GM12878 (cell line): ENCODE measurements around the gene PMF1.

Experiments used
- MTA2 ChIP-seq: fragments of 450-650 bp; IDR thresholded peaks from 2 replicates; pipeline ENCODE4 v1.6.1; 2016; ENCODE audit warnings: low read depth, mild to moderate bottlenecking, moderate library complexity
- RBBP5 ChIP-seq: fragments of 200-600 bp; sonication (generic); conservative IDR thresholded peaks from 2 replicates; pipeline ENCODE4 v1.6.1; 2016
- SREBF2 ChIP-seq: IDR thresholded peaks from 2 replicates; pipeline ENCODE4 v1.6.1; 2012; ENCODE audit warnings: mild to moderate bottlenecking, low read length
- SUZ12 ChIP-seq: fragments of 200-600 bp; sonication (generic); IDR thresholded peaks from one replicate; pipeline ENCODE4 v1.6.1; 2018; ENCODE audit warnings: antibody characterized with exemption, mild to moderate bottlenecking; ENCODE audit not compliant: unreplicated experiment
- USF2 ChIP-seq: IDR thresholded peaks from 2 replicates; pipeline ENCODE4 v1.6.1; 2011; ENCODE audit warnings: low read depth, low read length, improper control_type of control experiment, borderline replicate concordance
- ZBTB40 ChIP-seq: fragments of 450-650 bp; IDR thresholded peaks from 2 replicates; pipeline ENCODE4 v1.6.1; 2016; ENCODE audit warnings: mild to moderate bottlenecking, moderate library complexity, borderline replicate concordance
- TF ChIP-seq, protein P1 (sequence below), 3 experiments: IDR thresholded peaks in 2 of 3; conservative IDR thresholded peaks in 1 of 3; 2 replicates each; pipeline ENCODE4 v1.5.1; 2011; ENCODE audit warnings: low read depth in 3 of 3, low read length in 3 of 3, mild to moderate bottlenecking in 3 of 3, control low read depth in 2 of 3, moderate library complexity in 2 of 3, inconsistent platforms in 1 of 3, mixed read lengths in 1 of 3; ENCODE audit not compliant: control insufficient read depth in 2 of 3, insufficient read depth in 1 of 3; ENCODE audit errors: extremely low read depth in 1 of 3
- TF ChIP-seq, protein P2 (sequence below): IDR thresholded peaks from 2 replicates; pipeline ENCODE4 v1.6.1; 2012; ENCODE audit warnings: mild to moderate bottlenecking, low read depth, low read length

DNA sequence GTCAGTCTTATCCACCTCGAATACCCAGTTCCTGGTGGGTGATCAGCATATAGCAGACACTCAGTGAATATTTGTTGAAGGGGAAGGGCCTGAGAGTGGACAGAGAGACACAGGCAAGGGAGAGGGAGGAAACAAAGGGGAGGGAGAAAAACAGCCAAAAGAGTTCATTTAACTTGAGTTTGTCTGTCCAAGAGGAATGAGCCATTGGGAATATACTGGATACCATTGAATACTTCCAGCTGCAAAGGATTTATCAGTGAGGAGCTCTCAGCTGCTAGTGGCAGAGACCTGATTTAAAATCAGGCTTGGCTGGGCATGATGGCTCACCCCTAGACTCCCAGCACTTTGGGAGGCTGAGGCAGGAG is 17.6 kb downstream of the PMF1 start:
- TF ChIP-seq, protein P1, sequence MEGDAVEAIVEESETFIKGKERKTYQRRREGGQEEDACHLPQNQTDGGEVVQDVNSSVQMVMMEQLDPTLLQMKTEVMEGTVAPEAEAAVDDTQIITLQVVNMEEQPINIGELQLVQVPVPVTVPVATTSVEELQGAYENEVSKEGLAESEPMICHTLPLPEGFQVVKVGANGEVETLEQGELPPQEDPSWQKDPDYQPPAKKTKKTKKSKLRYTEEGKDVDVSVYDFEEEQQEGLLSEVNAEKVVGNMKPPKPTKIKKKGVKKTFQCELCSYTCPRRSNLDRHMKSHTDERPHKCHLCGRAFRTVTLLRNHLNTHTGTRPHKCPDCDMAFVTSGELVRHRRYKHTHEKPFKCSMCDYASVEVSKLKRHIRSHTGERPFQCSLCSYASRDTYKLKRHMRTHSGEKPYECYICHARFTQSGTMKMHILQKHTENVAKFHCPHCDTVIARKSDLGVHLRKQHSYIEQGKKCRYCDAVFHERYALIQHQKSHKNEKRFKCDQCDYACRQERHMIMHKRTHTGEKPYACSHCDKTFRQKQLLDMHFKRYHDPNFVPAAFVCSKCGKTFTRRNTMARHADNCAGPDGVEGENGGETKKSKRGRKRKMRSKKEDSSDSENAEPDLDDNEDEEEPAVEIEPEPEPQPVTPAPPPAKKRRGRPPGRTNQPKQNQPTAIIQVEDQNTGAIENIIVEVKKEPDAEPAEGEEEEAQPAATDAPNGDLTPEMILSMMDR (IDR thresholded peaks at IDR 0.05 in 2 of 3, conservative IDR thresholded peaks at IDR 0.05 in 1 of 3; ENCODE audit: control insufficient read depth in 2 of 3, extremely low read depth in 1 of 3, insufficient read depth in 1 of 3, low read depth in 3 of 3, low read length in 3 of 3), result no peak
- TF ChIP-seq ZBTB40, result no peak
- TF ChIP-seq USF2, result no peak
- no peak for TF ChIP-seq MTA2
- no peak for TF ChIP-seq RBBP5
- TF ChIP-seq SREBF2, result no peak
- TF ChIP-seq SUZ12, result no peak
- TF ChIP-seq, protein P2, sequence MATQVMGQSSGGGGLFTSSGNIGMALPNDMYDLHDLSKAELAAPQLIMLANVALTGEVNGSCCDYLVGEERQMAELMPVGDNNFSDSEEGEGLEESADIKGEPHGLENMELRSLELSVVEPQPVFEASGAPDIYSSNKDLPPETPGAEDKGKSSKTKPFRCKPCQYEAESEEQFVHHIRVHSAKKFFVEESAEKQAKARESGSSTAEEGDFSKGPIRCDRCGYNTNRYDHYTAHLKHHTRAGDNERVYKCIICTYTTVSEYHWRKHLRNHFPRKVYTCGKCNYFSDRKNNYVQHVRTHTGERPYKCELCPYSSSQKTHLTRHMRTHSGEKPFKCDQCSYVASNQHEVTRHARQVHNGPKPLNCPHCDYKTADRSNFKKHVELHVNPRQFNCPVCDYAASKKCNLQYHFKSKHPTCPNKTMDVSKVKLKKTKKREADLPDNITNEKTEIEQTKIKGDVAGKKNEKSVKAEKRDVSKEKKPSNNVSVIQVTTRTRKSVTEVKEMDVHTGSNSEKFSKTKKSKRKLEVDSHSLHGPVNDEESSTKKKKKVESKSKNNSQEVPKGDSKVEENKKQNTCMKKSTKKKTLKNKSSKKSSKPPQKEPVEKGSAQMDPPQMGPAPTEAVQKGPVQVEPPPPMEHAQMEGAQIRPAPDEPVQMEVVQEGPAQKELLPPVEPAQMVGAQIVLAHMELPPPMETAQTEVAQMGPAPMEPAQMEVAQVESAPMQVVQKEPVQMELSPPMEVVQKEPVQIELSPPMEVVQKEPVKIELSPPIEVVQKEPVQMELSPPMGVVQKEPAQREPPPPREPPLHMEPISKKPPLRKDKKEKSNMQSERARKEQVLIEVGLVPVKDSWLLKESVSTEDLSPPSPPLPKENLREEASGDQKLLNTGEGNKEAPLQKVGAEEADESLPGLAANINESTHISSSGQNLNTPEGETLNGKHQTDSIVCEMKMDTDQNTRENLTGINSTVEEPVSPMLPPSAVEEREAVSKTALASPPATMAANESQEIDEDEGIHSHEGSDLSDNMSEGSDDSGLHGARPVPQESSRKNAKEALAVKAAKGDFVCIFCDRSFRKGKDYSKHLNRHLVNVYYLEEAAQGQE, result no peak
